HG03432 (cell line): ENCODE results near the gene ARHGAP29.

Experiments
- ATAC-seq: cut with Tn5 transposase; IDR thresholded peaks from one replicate; pipeline ENCODE4 v1.9.1; 2021; ENCODE audit warnings: mild to moderate bottlenecking, moderate library complexity; ENCODE audit not compliant: unreplicated experiment

ARHGAP29 gene

DNA sequence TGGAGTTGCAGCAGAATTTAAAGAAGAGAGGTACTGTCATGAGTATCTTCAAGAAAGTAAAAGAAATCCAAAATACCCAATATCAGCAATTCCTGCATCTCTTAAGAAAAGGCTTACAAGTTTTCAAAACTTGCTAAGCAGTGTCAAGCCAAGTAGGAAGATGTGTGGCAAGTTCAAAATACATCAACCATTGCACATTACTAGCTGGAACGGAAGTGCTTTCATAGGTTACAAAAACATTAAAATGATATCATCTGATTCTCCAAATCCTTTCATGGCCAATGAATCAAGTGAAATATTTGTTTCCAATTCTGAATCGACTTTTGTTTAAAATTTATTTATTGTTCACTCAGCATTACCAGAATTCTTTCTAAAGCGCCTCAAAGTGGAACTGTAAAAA lies 110.7 kb downstream of the ARHGAP29 start:
- ATAC-seq, result no peak

DNA sequence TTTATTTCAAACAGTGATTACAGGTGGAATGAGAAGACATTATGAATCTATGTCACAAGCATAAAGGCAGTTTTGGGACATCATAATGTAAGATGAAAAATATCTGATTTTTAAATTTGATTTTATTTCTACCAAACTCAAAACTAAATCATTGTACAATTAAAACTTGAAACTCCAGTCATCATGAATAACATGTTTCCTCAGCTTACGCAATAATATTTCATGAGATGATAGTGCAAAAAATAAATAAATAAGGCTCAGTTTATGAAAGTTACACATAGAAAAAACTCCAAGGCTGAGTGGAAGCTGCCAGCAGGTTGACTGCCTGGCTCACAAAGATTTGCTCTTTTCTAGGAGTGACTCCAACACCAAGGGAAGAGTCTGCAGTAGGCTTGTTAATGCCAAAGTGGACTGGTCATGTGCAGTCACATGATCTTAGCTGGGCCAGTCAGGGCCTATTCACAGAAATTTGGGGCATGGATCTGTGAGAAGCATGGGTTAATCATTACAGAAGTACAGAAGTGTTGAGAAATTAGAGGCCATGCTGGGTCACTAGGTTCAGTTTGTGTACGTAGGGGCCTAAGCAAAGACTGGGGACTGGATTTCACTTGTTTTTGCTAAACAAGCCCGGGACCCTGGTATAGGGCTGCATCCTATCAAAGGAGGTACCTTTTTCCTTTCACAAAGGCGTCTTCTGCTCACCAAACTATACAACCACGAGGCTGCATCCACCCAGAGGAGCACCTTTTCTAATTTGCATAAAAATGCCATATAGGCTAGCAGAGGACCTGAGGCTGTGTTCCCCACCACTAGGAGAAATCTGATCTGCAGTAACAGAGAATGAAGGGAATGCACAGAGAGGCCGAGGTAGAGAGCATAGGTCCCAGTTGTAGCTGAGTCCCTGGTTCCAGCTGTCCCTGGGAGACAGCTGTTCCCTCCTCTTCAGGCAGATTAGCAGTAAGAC lies 111.6 kb downstream of the ARHGAP29 start:
- ATAC-seq, result no peak

DNA sequence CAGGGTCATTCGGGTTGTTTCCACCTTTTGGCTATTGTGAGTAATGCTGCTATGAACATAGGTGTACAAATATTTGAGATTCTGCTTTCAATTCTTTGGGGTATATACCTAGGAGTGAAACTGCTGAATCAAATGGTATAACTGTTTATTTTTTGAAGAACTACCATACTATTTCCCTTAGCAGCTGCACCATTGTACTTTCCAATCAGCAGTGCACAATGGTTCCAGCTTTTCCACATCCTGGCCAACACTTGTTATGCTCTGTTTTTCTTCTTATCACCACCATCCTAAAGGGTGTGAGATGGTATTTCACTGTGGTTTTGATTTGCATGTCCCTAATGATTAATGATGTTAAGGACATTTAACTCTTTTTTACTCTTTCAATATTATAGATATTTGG lies 112.8 kb downstream of the ARHGAP29 start:
- no peak for ATAC-seq

DNA sequence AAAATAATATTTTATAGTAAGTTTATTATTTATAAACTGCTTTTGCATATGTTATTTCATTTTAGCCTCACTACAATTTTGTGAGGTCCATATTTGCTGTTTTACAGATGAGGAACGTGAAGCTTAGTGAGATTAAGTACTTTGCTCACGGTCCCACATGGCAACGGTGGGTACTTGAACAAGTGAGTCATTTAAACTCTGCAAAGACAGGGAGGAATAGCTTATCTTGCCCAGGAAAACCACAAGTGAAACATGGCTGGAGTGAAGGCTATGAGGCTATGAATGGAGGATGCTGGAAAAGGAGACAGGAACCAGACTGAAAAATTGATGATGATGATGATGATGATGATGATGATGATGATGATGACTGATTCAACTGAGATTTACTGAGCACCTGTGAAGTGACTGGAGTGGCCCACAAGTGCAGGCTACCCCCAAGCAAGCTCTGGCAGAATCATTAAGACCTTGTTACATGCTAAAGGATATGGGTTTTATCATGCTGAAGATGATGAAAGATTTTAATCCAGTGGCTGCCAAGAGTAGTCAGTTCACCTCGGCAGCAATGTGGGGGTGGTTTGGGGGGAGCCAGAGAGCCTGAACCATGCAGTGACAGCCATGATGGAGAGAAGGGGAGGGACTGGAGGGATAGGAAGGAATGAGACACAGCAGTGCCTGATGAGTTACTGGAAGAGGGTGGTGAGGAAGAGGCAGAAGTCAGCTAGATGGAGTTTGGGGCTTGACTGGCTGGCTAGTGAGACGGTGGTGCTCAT lies 115.0 kb downstream of the ARHGAP29 start:
- no peak for ATAC-seq
